A549 (cell line): Measurements from ENCODE around the gene ATG10. TPM values are rescaled to one million over a fixed set of nuclear protein-coding genes. Genes with fewer than 3 reads are reported as not detected.
A peak's percentile ranks its signal among the peaks of the same experiment; 100 is the strongest.
"Not testable (repeated sequence)": the region's sequence is repeated elsewhere in the genome, so short reads cannot be mapped to it uniquely, and the experiment has no call there.

Source experiments
- ATAC-seq, 2 experiments: fragments of 200-7000 bp in 1 of 2; fragments of >200 bp in 1 of 2; cut with Nextera tagmentation in 1 of 2; cut with Tn5 transposase in 1 of 2; 3 replicates each; pipeline versions ENCODE4 v1.8.0 to v1.9.1; 2018 to 2020; ENCODE audit warnings: mild to moderate bottlenecking in 1 of 2, moderate library complexity in 1 of 2
- CTCF ChIA-PET: fragments of 300-600 bp; sonication (Branson Sonifier 250); formaldehyde crosslinking; extraction: SDS; loops from one replicate; lab custom pipeline; 2021; ENCODE audit warnings: antibody characterized with exemption, inconsistent platforms; lab: Yijun Ruan, JAX
- POLR2A ChIA-PET: fragments of 350-600 bp; formaldehyde crosslinking; extraction: SDS; loops from one replicate; lab custom pipeline; 2021; ENCODE audit warnings: antibody characterized with exemption, inconsistent platforms; lab: Yijun Ruan, JAX
- DNase-seq, 2 experiments: peaks; one replicate each; pipeline versions ENCODE4 v3.0.0 to v3.0.0-alpha.2; 2011 to 2016; ENCODE audit warnings: low read depth in 1 of 2, low spot score in 1 of 2
- FAIRE-seq: peaks from 2 replicates; lab custom pipeline; 2011; peaks lifted over from hg19 to GRCh38; lab: Jason Lieb, UNC
- H3K27ac ChIP-seq, 2 experiments: fragments of >200 bp; sonication (Bioruptor Twin); formaldehyde crosslinking; 3 replicates each; pipeline ENCODE4 v1.5.1; 2016 to 2017
- H3K4me1 ChIP-seq: fragments of >200 bp; sonication (Bioruptor Twin); formaldehyde crosslinking; 3 replicates; pipeline ENCODE4 v1.6.1; 2016
- H3K4me2 ChIP-seq: fragments of >200 bp; sonication (Bioruptor Twin); formaldehyde crosslinking; 3 replicates; pipeline ENCODE4 v1.6.1; 2016
- H3K4me3 ChIP-seq: fragments of >200 bp; sonication (Bioruptor Twin); formaldehyde crosslinking; 3 replicates; pipeline ENCODE4 v1.5.1; 2016
- H3K9me3 ChIP-seq: fragments of >200 bp; sonication (Bioruptor Twin); formaldehyde crosslinking; 3 replicates; pipeline ENCODE4 v1.6.1; 2016
- CBX8 ChIP-seq: fragments of 200-600 bp; sonication (generic); IDR thresholded peaks from 2 replicates; pipeline ENCODE4 v1.6.1; 2016
- CEBPB ChIP-seq, 2 experiments: fragments of >200 bp in 1 of 2; sonication (Bioruptor Twin) in 1 of 2; formaldehyde crosslinking in 1 of 2; IDR thresholded peaks; 2 replicates each; pipeline ENCODE4 v1.6.1; 2012 to 2016
- CHD2 ChIP-seq: fragments of 150-350 bp; IDR thresholded peaks from 2 replicates; pipeline ENCODE4 v1.6.1; 2014; ENCODE audit warnings: low read length; ENCODE audit not compliant: partially characterized antibody
- EHMT2 ChIP-seq: fragments of 200-600 bp; sonication (generic); IDR thresholded peaks from 2 replicates; pipeline ENCODE4 v1.6.1; 2016; ENCODE audit warnings: antibody characterized with exemption, low read depth, mild to moderate bottlenecking, moderate library complexity
- GATA3 ChIP-seq: IDR thresholded peaks from 2 replicates; pipeline ENCODE4 v1.6.1; 2012; ENCODE audit warnings: borderline replicate concordance
- JUN ChIP-seq, 2 experiments: fragments of >200 bp; sonication (Bioruptor Twin); formaldehyde crosslinking; IDR thresholded peaks; 2 replicates in 1 of 2; 3 replicates in 1 of 2; pipeline ENCODE4 v1.6.1; 2016 to 2017
- JUNB ChIP-seq: fragments of >200 bp; sonication (Bioruptor Twin); formaldehyde crosslinking; IDR thresholded peaks from 2 replicates; pipeline ENCODE4 v1.6.1; 2016
- MAFK ChIP-seq: fragments of 450-650 bp; IDR thresholded peaks from 2 replicates; pipeline ENCODE4 v1.6.1; 2014; ENCODE audit not compliant: partially characterized antibody
- POLR2A ChIP-seq: IDR thresholded peaks from 2 replicates; pipeline ENCODE4 v1.6.1; 2012; ENCODE audit warnings: mild to moderate bottlenecking, low read length
- POLR2AphosphoS2 ChIP-seq: conservative IDR thresholded peaks from 2 replicates; pipeline ENCODE4 v1.6.1; 2012; ENCODE audit warnings: low read length, improper control_type of control experiment, inconsistent platforms
- RARB ChIP-seq: fragments of 250-450 bp; sonication (Bioruptor Pico); IDR thresholded peaks from 2 replicates; pipeline ENCODE4 v1.8.0; 2021; ENCODE audit warnings: mild to moderate bottlenecking, moderate library complexity
- REST ChIP-seq: fragments of 200-600 bp; sonication (generic); IDR thresholded peaks from 2 replicates; pipeline ENCODE4 v1.6.1; 2016; ENCODE audit warnings: antibody characterized with exemption, mild to moderate bottlenecking, moderate library complexity
- RFX5 ChIP-seq: fragments of 450-650 bp; IDR thresholded peaks from 2 replicates; pipeline ENCODE4 v1.7.1; 2014; ENCODE audit warnings: antibody characterized with exemption, mild to moderate bottlenecking, moderate library complexity
- SMC3 ChIP-seq: fragments of >200 bp; sonication (Bioruptor Twin); formaldehyde crosslinking; IDR thresholded peaks from 3 replicates; pipeline ENCODE4 v1.6.1; 2018; ENCODE audit warnings: inconsistent platforms
- TFCP2L1 ChIP-seq: fragments of 250-450 bp; sonication (Bioruptor Pico); IDR thresholded peaks from 2 replicates; pipeline ENCODE4 v1.5.0; 2021; ENCODE audit warnings: mild to moderate bottlenecking
- ZFP36 ChIP-seq: fragments of 450-650 bp; IDR thresholded peaks from 2 replicates; pipeline ENCODE4 v1.6.1; 2014; ENCODE audit warnings: borderline replicate concordance; ENCODE audit not compliant: partially characterized antibody
- WGBS: methylation state at CpG from one replicate; pipeline ENCODE4 v1.1.6; 2017; ENCODE audit errors: missing lambda C conversion rate; 5-methylcytosine and 5-hydroxymethylcytosine counted together
- polyA plus RNA-seq, 4 experiments: library from polyadenylated mRNA; depleted of rRNA in 3 of 4; stranded (reverse); fragments of >200 nt; fragmentation: RNase III in 1 of 4; extraction: RNeasy Plus Mini Kit Qiagen cat#74134 plus additional on column Dnase treatment in 1 of 4; gene quantifications; 2 replicates in 3 of 4; 3 replicates in 1 of 4; pipeline ENCODE4 v1.2.3, GENCODE V29; 2011 to 2017

ATG10 gene
- polyA plus RNA-seq, 2 of the 4 experiments (the other 2 are of a cell fraction): 12.7 to 17.9 TPM

DNA sequence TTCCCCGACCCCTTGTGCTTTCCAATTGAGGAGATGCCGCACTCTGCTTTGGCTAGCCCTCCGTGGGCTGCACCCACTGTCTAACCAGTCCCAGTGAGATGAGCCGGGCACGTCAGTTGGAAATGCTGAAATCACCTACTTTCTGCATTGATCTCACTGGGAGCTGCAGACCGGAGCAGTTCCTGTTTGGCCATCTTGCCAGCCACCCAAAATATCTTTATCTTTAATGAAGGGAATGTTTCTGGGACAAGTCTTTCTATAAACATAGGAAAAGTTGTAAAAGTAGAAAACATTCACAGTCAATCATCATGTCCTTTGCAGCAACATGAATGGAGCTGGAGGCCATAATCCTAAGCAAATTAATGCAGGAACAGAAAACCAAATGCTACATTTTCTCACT is 158.8 kb downstream of the ATG10 start (continued):
- no peak for TF ChIP-seq RFX5
- TF ChIP-seq CBX8: no peak
- no peak for TF ChIP-seq EHMT2
- TF ChIP-seq SMC3: no peak
- TF ChIP-seq ZFP36: no peak

DNA sequence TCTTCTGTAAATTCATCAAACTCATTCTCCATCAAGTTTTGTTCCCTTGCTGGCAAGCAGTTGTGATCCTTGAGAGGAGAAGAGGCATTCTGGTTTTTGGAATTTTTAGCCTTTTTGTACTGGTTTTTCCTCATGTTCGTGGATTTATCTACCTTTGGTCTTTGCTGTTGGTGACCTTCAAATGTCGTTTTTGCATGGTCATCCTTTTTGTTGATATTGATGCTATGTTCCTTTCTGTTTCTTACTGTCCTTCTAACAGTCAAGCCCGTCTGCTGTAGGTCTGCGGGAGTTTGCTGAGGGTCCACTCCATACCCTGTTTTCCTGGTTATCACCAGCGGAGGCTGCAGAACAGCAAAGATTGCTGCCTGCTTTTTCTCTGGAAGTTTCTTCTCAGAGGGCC is 165.4 kb downstream of the ATG10 start:
- no peaks in the 10 kb centered on the region for H3K9me3 ChIP-seq
- WGBS: 78% methylated on average over 5 of the region's 5 CpGs
- DNase-seq (no peak), ATAC-seq (no peak), FAIRE-seq (no peak)
- H3K4me2 ChIP-seq: no peak overlapping the region
- ChIA-PET CTCF (no interaction called here), POLR2A (no interaction called here)
- no peaks in the 10 kb centered on the region for H3K4me1 ChIP-seq
- H3K4me3 ChIP-seq: no peak overlapping the region
- TF ChIP-seq POLR2A: no peak
- TF ChIP-seq GATA3: no peak
- TF ChIP-seq RARB: no peak
- TF ChIP-seq MAFK: peak; percentile 72
- TF ChIP-seq POLR2AphosphoS2: no peak
- no peak overlapping the region for H3K27ac ChIP-seq

GRCh38 chr5:82139837-82140236 is 168.0 kb downstream of the ATG10 start:
- no CpG with 5 or more reads among the region's 33 CpGs for WGBS
- H3K4me1 ChIP-seq, ATAC-seq, H3K4me3 ChIP-seq, H3K4me2 ChIP-seq, DNase-seq, H3K9me3 ChIP-seq, FAIRE-seq, POLR2A ChIA-PET, CTCF ChIA-PET, H3K27ac ChIP-seq: not testable (repeated sequence)

- ATAC-seq (no peak), FAIRE-seq (no peak)
- H3K4me3 ChIP-seq: no peak overlapping the region
- H3K4me2 ChIP-seq: no peak overlapping the region
- H3K27ac ChIP-seq: no peak overlapping the region
- CTCF ChIA-PET: interaction anchor here (0.8 to 1.0 kb wide), 2 partner anchors 17 to 23 kb away, joined by 3 to 5 read pairs; no protein-coding TSS in a partner anchor
- no peaks in the 10 kb centered on the region for H3K9me3 ChIP-seq
- TF ChIP-seq CHD2: no peak
- no peak for TF ChIP-seq TFCP2L1 (CRISPR knock-in tag)
- TF ChIP-seq, all 56 proteins: peak for 0
- peaks cover under 1% of the 10 kb centered on the region; the same call in 2 of the 3 replicates for H3K4me1 ChIP-seq
- POLR2A ChIA-PET: no interaction called here
- no peak for DNase-seq
- WGBS: 91% methylated on average over 5 of the region's 5 CpGs
These were observed 170.5 kb downstream of the ATG10 start for GRCh38 chr5:82142217-82142841.

- CTCF ChIA-PET: no interaction called here
- H3K27ac ChIP-seq: no peak overlapping the region
- peaks cover 7% of the 10 kb centered on the region; the same call in 2 of the 3 replicates for H3K4me1 ChIP-seq
- H3K4me2 ChIP-seq: no peak overlapping the region
- no peak for FAIRE-seq
- no peak overlapping the region for H3K4me3 ChIP-seq
- POLR2A ChIA-PET: no interaction called here
- no peak for DNase-seq
- H3K9me3 ChIP-seq: no peaks in the 10 kb centered on the region
- WGBS: 81% methylated on average over 6 of the region's 6 CpGs
- no peak for ATAC-seq
- no peak for TF ChIP-seq JUN (IDR thresholded peaks at IDR 0.05)
These were observed 171.2 kb downstream of the ATG10 start for GRCh38 chr5:82142928-82143577.

DNA sequence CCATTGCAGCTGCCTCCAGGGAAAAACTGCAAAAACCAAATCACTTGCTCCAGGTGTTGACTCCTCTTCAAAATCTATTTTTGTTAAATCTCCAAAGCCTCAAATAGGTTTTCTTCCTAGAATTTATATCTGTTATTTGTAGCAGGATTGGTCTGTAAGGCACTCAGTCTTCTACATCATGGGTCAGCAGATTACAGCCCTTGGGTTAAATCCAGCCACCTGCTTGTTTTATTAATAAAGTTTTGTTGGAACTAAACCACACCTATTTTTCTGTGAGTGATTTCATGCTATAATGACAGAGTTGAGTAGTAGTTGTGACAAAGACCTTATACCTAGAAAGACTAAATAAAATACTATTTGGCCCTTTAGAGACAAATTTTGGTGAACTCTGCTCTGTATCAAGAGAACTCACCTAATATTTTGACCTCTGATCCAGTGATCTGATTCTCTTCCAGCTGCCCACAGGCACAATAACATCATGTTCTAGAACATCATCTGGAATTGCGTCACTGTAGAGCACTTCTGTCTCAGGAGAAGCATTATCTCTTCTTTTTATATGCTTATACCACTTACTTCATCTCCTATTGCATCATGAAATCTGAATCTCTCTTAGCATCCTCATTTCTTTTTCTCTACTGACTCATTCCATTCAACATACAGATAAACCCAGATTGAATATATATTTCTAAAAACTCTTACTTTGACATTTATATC is 176.2 kb downstream of the ATG10 start:
- ChIA-PET CTCF (interaction anchor here (0.9 to 1.3 kb wide), 3 partner anchors 17 to 78 kb away, joined by 4 to 8 read pairs (median 5); no protein-coding TSS in a partner anchor), POLR2A (interaction anchor here (1.0 kb wide), 1 partner anchor 176 kb away, joined by 3 read pairs; the partner anchor contains the start of gene ATG10)
- peak overlapping the region; percentile 48 for H3K4me2 ChIP-seq
- H3K9me3 ChIP-seq: no peaks in the 10 kb centered on the region
- peak; percentile 63 to 84 for TF ChIP-seq CEBPB (IDR thresholded peaks at IDR 0.05)
- TF ChIP-seq REST: no peak
- 0 out of 2 replicates have a peak, but pooled peaks have one; percentile 30 for TF ChIP-seq JUNB
- no peak overlapping the region for H3K4me3 ChIP-seq
- H3K27ac ChIP-seq: peak overlapping the region; percentile 9 to 69; a peak in 1 of 6 replicates
- ATAC-seq: peak in 1 of 2 experiments; percentile 30; a peak in 1 of 6 replicates
- H3K4me1 ChIP-seq: peaks cover 48% of the 10 kb centered on the region; the same call in 2 of the 3 replicates
- FAIRE-seq: no peak
- DNase-seq: no peak
- WGBS: 86% methylated on average over 1 of the region's 1 CpG
